A673 (cell line): ENCODE data around the gene PPP1R13L. TPM values are rescaled to one million over a fixed set of nuclear protein-coding genes. Genes with fewer than 3 reads are reported as not detected.

ENCODE experiments used
- BruUV-seq: library from RNA; stranded (reverse); fragments of 400-500 nt; replicated peaks from 2 replicates; lab custom pipeline; 2021; lab: Mats Ljungman, UMichigan
- CTCF ChIA-PET: fragments of 300-600 bp; sonication (Branson Sonifier 250); formaldehyde crosslinking; loops from one replicate; lab custom pipeline; 2022; ENCODE audit warnings: antibody characterized with exemption; lab: Charles Lee
- POLR2A ChIA-PET: fragments of 300-600 bp; sonication (Branson Sonifier 250); formaldehyde crosslinking; loops from one replicate; lab custom pipeline; 2022; ENCODE audit warnings: antibody characterized with exemption; ENCODE audit not compliant: low non-redundant PET; lab: Charles Lee
- DNase-seq: peaks from one replicate; pipeline ENCODE4 v3.0.0-alpha.2; 2015; ENCODE audit warnings: low spot score
- H3K27ac ChIP-seq: fragments of 200-600 bp; sonication (generic); 2 replicates; pipeline ENCODE4 v1.5.1; 2016; ENCODE audit warnings: mixed run types, low read depth, mild to moderate bottlenecking, mixed read lengths, antibody characterized with exemption, low read length; ENCODE audit not compliant: poor library complexity, severe bottlenecking
- H3K27me3 ChIP-seq: fragments of 200-600 bp; sonication (generic); replicated peaks from 2 replicates; pipeline ENCODE4 v1.6.1; 2017; ENCODE audit warnings: mixed run types, low read depth, mild to moderate bottlenecking, mixed read lengths, antibody characterized with exemption, low read length; ENCODE audit not compliant: insufficient read depth, poor library complexity
- H3K36me3 ChIP-seq: fragments of 200-600 bp; sonication (generic); 2 replicates; pipeline ENCODE4 v1.6.1; 2016; ENCODE audit warnings: mixed run types, mild to moderate bottlenecking, mixed read lengths, antibody characterized with exemption, low read length; ENCODE audit not compliant: insufficient read depth, poor library complexity, severe bottlenecking
- H3K4me1 ChIP-seq: fragments of 200-600 bp; sonication (generic); 2 replicates; pipeline ENCODE4 v1.6.1; 2017; ENCODE audit warnings: mixed run types, mild to moderate bottlenecking, mixed read lengths, antibody characterized with exemption, low read length; ENCODE audit not compliant: insufficient read depth, poor library complexity, severe bottlenecking
- H3K4me3 ChIP-seq: fragments of 200-600 bp; sonication (generic); 2 replicates; pipeline ENCODE4 v1.5.1; 2016; ENCODE audit warnings: low read depth, mixed run types, mild to moderate bottlenecking, mixed read lengths, low read length; ENCODE audit not compliant: poor library complexity, severe bottlenecking
- H3K9me3 ChIP-seq: fragments of 200-600 bp; sonication (generic); 2 replicates; pipeline ENCODE4 v1.6.1; 2016; ENCODE audit warnings: mixed run types, low read depth, mild to moderate bottlenecking, mixed read lengths, antibody characterized with exemption, low read length; ENCODE audit not compliant: poor library complexity, severe bottlenecking
- CTCF ChIP-seq: fragments of 300-800, 200-600 bp; sonication (generic); conservative IDR thresholded peaks from 2 replicates; pipeline ENCODE4 v1.5.1; 2017; ENCODE audit warnings: low read depth, mild to moderate bottlenecking, antibody characterized with exemption, low read length, moderate library complexity, mixed read lengths
- EZH2 ChIP-seq: fragments of 200-600 bp; sonication (generic); IDR thresholded peaks from 2 replicates; pipeline ENCODE4 v1.6.1; 2017; ENCODE audit warnings: borderline replicate concordance, low read depth, mild to moderate bottlenecking, mixed read lengths, antibody characterized with exemption, low read length; ENCODE audit not compliant: poor library complexity, severe bottlenecking
- intact Hi-C: fragments of 100-400 bp; cut with micrococcal nuclease; formaldehyde crosslinking; loops from one replicate; pipeline ENCODE4 v1.10.0; 2022; ENCODE audit not compliant: unreplicated experiment
- total RNA-seq: library from RNA; stranded (reverse); gene quantifications from 2 replicates; pipeline ENCODE4 v1.2.3, GENCODE V29; 2021

PPP1R13L gene
- total RNA-seq, 1 experiment from 2014 or later = 5.5 TPM

- Histone ChIP-seq H3K9me3 (no peaks in the 10 kb centered on the region), H3K36me3 (peaks cover 50% of the 10 kb centered on the region), H3K4me1 (no peaks in the 10 kb centered on the region), H3K4me3 (no peak overlapping the region), H3K27ac (no peak overlapping the region), H3K27me3 (no peaks in the 10 kb centered on the region)
- TF ChIP-seq EZH2 (no peak), CTCF (no peak)
- DNase-seq = no peak
- intact Hi-C loops = no loop called here
- POLR2A ChIA-PET = no interaction called here
- BruUV-seq = no TSS peak
- CTCF ChIA-PET = no interaction called here
These were observed 48.0 kb downstream of the PPP1R13L start for GRCh38 chr19:45356760-45357444.

GRCh38 chr19:45355910-45356309 is 49.0 kb downstream of the PPP1R13L start:
- Histone ChIP-seq H3K27me3 (no peaks in the 10 kb centered on the region), H3K27ac (no peak overlapping the region), H3K9me3 (no peaks in the 10 kb centered on the region), H3K36me3 (peaks cover 42% of the 10 kb centered on the region), H3K4me3 (no peak overlapping the region), H3K4me1 (no peaks in the 10 kb centered on the region)
- no TSS peak for BruUV-seq
- intact Hi-C loops = no loop called here
- POLR2A ChIA-PET = no interaction called here
- TF ChIP-seq CTCF (no peak), EZH2 (no peak)
- CTCF ChIA-PET = no interaction called here
- DNase-seq = no peak

- H3K9me3 ChIP-seq = no peaks in the 10 kb centered on the region
- ChIA-PET CTCF (no interaction called here), POLR2A (no interaction called here)
- no peak overlapping the region for H3K4me3 ChIP-seq
- TF ChIP-seq CTCF (no peak), EZH2 (no peak)
- no TSS peak for BruUV-seq
- peaks cover 42% of the 10 kb centered on the region for H3K36me3 ChIP-seq
- H3K27ac ChIP-seq = no peak overlapping the region
- no peak for DNase-seq
- H3K27me3 ChIP-seq = no peaks in the 10 kb centered on the region
- intact Hi-C loops = no loop called here
- H3K4me1 ChIP-seq = no peaks in the 10 kb centered on the region
These were observed 49.5 kb downstream of the PPP1R13L start for GRCh38 chr19:45355402-45355801.
